BE2C (cell line): ENCODE measurements around the gene NOC2L.
A peak's percentile ranks its signal among the peaks of the same experiment; 100 is the strongest.
"Not testable (repeated sequence)": the region's sequence is repeated elsewhere in the genome, so short reads cannot be mapped to it uniquely, and the experiment has no call there.

Source experiments
- DNase-seq: peaks from one replicate; pipeline ENCODE4 v3.0.0-alpha.2; 2020
- H3K27me3 ChIP-seq: fragments of 250-450 bp; sonication (Bioruptor Pico); 2 replicates; pipeline ENCODE4 v1.5.1; 2020; ENCODE audit warnings: mild to moderate bottlenecking
- H3K36me3 ChIP-seq: fragments of 250-450 bp; sonication (Bioruptor Pico); 2 replicates; pipeline ENCODE4 v1.5.1; 2020; ENCODE audit warnings: mild to moderate bottlenecking
- H3K4me1 ChIP-seq: fragments of 250-450 bp; sonication (Bioruptor Pico); 2 replicates; pipeline ENCODE4 v1.5.1; 2020
- H3K4me3 ChIP-seq: 2 replicates; pipeline ENCODE4 v1.5.1; 2011; ENCODE audit warnings: low read depth, low read length
- H3K9me3 ChIP-seq: fragments of 250-450 bp; sonication (Bioruptor Pico); 2 replicates; pipeline ENCODE4 v1.5.1; 2020
- TF ChIP-seq, protein P1 (sequence below): IDR thresholded peaks from 2 replicates; pipeline ENCODE4 v1.5.1; 2012; ENCODE audit warnings: mild to moderate bottlenecking, low read depth, low read length

NOC2L gene

GRCh38 chr1:980137-980571, 21.1 kb upstream of the NOC2L start:
- Histone ChIP-seq H3K4me1 (no peaks in the 10 kb centered on the region; the same call in 1 of the 2 replicates), H3K27me3 (peaks cover 46% of the 10 kb centered on the region), H3K9me3 (no peaks in the 10 kb centered on the region), H3K36me3 (no peaks in the 10 kb centered on the region), H3K4me3 (no peak overlapping the region)
- TF ChIP-seq, protein P1, sequence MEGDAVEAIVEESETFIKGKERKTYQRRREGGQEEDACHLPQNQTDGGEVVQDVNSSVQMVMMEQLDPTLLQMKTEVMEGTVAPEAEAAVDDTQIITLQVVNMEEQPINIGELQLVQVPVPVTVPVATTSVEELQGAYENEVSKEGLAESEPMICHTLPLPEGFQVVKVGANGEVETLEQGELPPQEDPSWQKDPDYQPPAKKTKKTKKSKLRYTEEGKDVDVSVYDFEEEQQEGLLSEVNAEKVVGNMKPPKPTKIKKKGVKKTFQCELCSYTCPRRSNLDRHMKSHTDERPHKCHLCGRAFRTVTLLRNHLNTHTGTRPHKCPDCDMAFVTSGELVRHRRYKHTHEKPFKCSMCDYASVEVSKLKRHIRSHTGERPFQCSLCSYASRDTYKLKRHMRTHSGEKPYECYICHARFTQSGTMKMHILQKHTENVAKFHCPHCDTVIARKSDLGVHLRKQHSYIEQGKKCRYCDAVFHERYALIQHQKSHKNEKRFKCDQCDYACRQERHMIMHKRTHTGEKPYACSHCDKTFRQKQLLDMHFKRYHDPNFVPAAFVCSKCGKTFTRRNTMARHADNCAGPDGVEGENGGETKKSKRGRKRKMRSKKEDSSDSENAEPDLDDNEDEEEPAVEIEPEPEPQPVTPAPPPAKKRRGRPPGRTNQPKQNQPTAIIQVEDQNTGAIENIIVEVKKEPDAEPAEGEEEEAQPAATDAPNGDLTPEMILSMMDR, result no peak
- DNase-seq, result peak; percentile 7

GRCh38 chr1:979744-980072, 20.7 kb upstream of the NOC2L start:
- H3K9me3 ChIP-seq, result no peaks in the 10 kb centered on the region
- H3K36me3 ChIP-seq, result no peaks in the 10 kb centered on the region
- no peaks in the 10 kb centered on the region; the same call in 1 of the 2 replicates for H3K4me1 ChIP-seq
- peaks cover 42% of the 10 kb centered on the region for H3K27me3 ChIP-seq
- no peak for DNase-seq
- H3K4me3 ChIP-seq, result no peak overlapping the region
- TF ChIP-seq, protein P1, result no peak

DNA sequence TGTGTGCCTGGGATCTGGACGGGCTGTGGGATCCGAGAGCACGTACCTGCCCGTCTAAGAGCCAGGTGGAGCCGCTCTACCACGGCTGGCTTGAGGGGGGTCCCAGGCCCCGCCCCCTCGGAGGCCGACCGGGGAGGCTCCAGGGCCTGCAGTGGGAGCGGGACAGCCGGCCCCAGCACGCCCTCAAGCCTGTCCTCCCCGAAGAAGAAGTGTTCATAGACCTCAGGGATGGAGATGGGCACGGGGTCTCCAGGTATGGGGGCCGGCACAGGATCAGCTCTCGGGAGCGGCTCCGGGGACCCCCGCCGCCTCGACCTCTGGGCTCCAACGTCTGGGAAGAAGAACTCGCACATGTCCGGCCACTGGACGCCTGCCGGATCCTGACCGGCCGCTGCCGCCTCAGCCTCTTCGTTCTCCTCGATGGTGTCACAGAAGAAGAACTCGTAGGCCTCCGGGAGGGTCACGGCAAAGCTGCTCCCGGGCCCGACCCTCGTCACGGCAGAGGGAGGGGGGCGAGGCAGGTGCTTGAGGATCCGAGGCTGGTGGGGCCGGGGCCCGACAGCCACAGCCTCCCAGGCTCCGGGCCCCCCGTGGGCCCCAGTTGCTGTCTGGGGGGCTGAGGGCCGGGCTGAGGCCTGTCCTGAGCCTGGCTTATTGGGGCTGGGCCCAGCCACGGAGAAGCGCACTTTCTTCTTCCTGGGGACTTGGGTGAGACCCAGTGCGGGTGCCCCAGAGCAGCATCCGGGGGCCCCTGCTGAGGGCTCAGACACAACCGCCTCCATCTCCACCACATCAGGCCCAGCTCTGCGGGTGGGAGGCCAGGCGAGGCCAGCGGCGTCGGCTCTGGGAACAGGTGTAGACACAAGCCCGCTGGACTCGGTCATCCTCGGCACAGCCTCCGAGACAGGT, 20.0 kb upstream of the NOC2L start:
- H3K9me3 ChIP-seq, result no peaks in the 10 kb centered on the region
- no peak for DNase-seq
- no peaks in the 10 kb centered on the region for H3K36me3 ChIP-seq
- H3K27me3 ChIP-seq, result peaks cover 40% of the 10 kb centered on the region
- TF ChIP-seq, protein P1, result no peak
- no peaks in the 10 kb centered on the region; the same call in 1 of the 2 replicates for H3K4me1 ChIP-seq
- H3K4me3 ChIP-seq, result no peak overlapping the region

GRCh38 chr1:978069-978834, 19.2 kb upstream of the NOC2L start:
- Histone ChIP-seq H3K4me1 (no peaks in the 10 kb centered on the region; the same call in 1 of the 2 replicates), H3K36me3 (no peaks in the 10 kb centered on the region), H3K9me3 (no peaks in the 10 kb centered on the region), H3K4me3 (no peak overlapping the region), H3K27me3 (peaks cover 33% of the 10 kb centered on the region)
- no peak for DNase-seq
- TF ChIP-seq, protein P1, result no peak

- H3K27me3 ChIP-seq, result peaks cover 25% of the 10 kb centered on the region
- DNase-seq, result peak; percentile 39
- H3K4me3 ChIP-seq, H3K4me1 ChIP-seq, H3K9me3 ChIP-seq, H3K36me3 ChIP-seq: not testable (repeated sequence)
Measured at GRCh38 chr1:976791-977190, 17.7 kb upstream of the NOC2L start.

DNA sequence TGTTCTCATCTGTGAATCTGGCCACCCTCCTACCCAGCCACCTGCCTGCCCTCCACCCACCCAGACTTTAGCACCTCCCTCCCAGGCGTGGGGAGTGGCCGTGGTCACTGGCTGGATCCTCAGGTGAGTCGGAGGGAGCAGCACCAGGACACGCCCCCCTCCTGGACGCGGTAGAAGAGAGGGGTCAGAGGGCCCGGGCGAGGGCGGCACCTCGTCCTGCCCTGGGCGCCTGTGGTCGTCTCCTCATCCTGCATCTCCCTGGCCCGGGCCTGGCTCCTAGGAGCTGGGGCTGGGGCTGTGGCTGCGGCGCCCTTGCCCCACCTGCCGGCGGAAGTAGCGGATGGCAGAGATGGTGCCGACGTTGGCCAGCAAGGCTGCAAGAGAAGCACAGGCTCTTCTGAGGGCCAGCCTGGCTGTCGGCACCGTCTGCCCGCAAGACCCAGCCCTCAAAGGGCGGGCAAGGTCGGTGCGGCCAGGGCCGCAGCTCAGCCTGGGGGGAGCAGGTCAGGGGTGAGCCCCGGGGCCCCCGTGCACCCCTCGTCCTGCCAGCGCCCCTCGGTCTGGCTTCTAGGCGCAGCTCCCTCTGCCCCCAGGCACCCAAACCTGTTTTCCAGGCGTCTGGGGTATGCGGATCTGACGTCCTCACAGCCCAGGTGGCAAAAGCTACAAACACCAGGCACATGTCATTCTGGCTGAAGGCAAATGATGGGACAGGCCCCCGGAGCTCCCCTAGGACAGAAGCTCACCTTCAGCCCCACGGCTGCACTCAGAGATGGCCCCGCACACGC, 17.0 kb upstream of the NOC2L start:
- Histone ChIP-seq H3K27me3 (peaks cover 23% of the 10 kb centered on the region), H3K4me1 (no peaks in the 10 kb centered on the region; the same call in 1 of the 2 replicates), H3K9me3 (no peaks in the 10 kb centered on the region), H3K4me3 (peak overlapping the region; percentile 49), H3K36me3 (no peaks in the 10 kb centered on the region)
- TF ChIP-seq, protein P1, result peak; percentile 64
- peak; percentile 87 for DNase-seq
